Dendritic cell treated with granulocyte-macrophage colony-stimulating factor and Interleukin-4, amounts not matched to agents 40 ng/mL and 50 ng/mL, for 4 days (primary cell): ENCODE measurements around the gene MAN1A2.

Source experiments
- H3K27ac Mint-ChIP-seq: one replicate; pipeline ENCODE4 v1.8.0; 2022; ENCODE audit warnings: mild to moderate bottlenecking, mixed read lengths
- H3K27me3 Mint-ChIP-seq: one replicate; pipeline ENCODE4 v1.8.0; 2022; ENCODE audit warnings: mild to moderate bottlenecking, mixed read lengths
- H3K36me3 Mint-ChIP-seq: one replicate; pipeline ENCODE4 v1.8.0; 2022; ENCODE audit warnings: low read depth, mixed read lengths
- H3K4me1 Mint-ChIP-seq: one replicate; pipeline ENCODE4 v1.8.0; 2022; ENCODE audit warnings: low read depth, mixed read lengths
- H3K4me3 Mint-ChIP-seq: one replicate; pipeline ENCODE4 v1.8.0; 2022; ENCODE audit warnings: mild to moderate bottlenecking, moderate library complexity, mixed read lengths
- H3K9me3 Mint-ChIP-seq: one replicate; pipeline ENCODE4 v1.8.0; 2022; ENCODE audit warnings: mixed read lengths
- intact Hi-C: fragments of 100-400 bp; cut with micrococcal nuclease; formaldehyde crosslinking; loops from one replicate; pipeline ENCODE4 v1.15.0; 2022

The MAN1A2 gene

GRCh38 chr1:117523111-117523510, 155.9 kb downstream of the MAN1A2 start:
- Mint-ChIP-seq H3K27me3 (no peaks in the 10 kb centered on the region), H3K27ac (no peak overlapping the region), H3K4me1 (no peaks in the 10 kb centered on the region), H3K4me3 (no peak overlapping the region), H3K36me3 (peaks cover 9% of the 10 kb centered on the region), H3K9me3 (no peaks in the 10 kb centered on the region)
- intact Hi-C loops: loop anchor here (10.0 kb wide), 1 partner anchor 342 kb away; no protein-coding TSS in a partner anchor

- no peaks in the 10 kb centered on the region for H3K9me3 Mint-ChIP-seq
- H3K4me3 Mint-ChIP-seq: no peak overlapping the region
- intact Hi-C loops: loop anchor here (10.0 kb wide), 1 partner anchor 338 kb away; no protein-coding TSS in a partner anchor
- H3K4me1 Mint-ChIP-seq: no peaks in the 10 kb centered on the region
- no peak overlapping the region for H3K27ac Mint-ChIP-seq
- H3K36me3 Mint-ChIP-seq: peaks cover 9% of the 10 kb centered on the region
- no peaks in the 10 kb centered on the region for H3K27me3 Mint-ChIP-seq
These were observed 159.8 kb downstream of the MAN1A2 start for GRCh38 chr1:117527074-117527473.

- no peaks in the 10 kb centered on the region for H3K9me3 Mint-ChIP-seq
- no peak overlapping the region for H3K27ac Mint-ChIP-seq
- H3K27me3 Mint-ChIP-seq: no peaks in the 10 kb centered on the region
- no peaks in the 10 kb centered on the region for H3K4me1 Mint-ChIP-seq
- intact Hi-C loops: loop anchor here (10.0 kb wide), 1 partner anchor 337 kb away; no protein-coding TSS in a partner anchor
- H3K36me3 Mint-ChIP-seq: peaks cover 3% of the 10 kb centered on the region
- no peak overlapping the region for H3K4me3 Mint-ChIP-seq
These were observed 160.4 kb downstream of the MAN1A2 start for GRCh38 chr1:117527566-117528102.

- Mint-ChIP-seq H3K4me1 (no peaks in the 10 kb centered on the region), H3K36me3 (no peaks in the 10 kb centered on the region), H3K27me3 (no peaks in the 10 kb centered on the region), H3K9me3 (no peaks in the 10 kb centered on the region), H3K27ac (no peak overlapping the region), H3K4me3 (no peak overlapping the region)
- intact Hi-C loops: loop anchor here (10.0 kb wide), 2 partner anchors 55 to 335 kb away; no protein-coding TSS in a partner anchor
These were observed 162.4 kb downstream of the MAN1A2 start for GRCh38 chr1:117529683-117530082.

GRCh38 chr1:117531222-117531621, 164.0 kb downstream of the MAN1A2 start:
- no peak overlapping the region for H3K27ac Mint-ChIP-seq
- H3K4me1 Mint-ChIP-seq: no peaks in the 10 kb centered on the region
- H3K27me3 Mint-ChIP-seq: no peaks in the 10 kb centered on the region
- H3K36me3 Mint-ChIP-seq: no peaks in the 10 kb centered on the region
- no peaks in the 10 kb centered on the region for H3K9me3 Mint-ChIP-seq
- no peak overlapping the region for H3K4me3 Mint-ChIP-seq
- intact Hi-C loops: loop anchor here (10.0 kb wide), 1 partner anchor 56 kb away; no protein-coding TSS in a partner anchor

GRCh38 chr1:117534995-117535467, 167.8 kb downstream of the MAN1A2 start:
- intact Hi-C loops: loop anchor here (1.0 to 10.0 kb wide), 3 partner anchors 60 to 218 kb away; no protein-coding TSS in a partner anchor
- no peaks in the 10 kb centered on the region for H3K27me3 Mint-ChIP-seq
- no peaks in the 10 kb centered on the region for H3K36me3 Mint-ChIP-seq
- H3K9me3 Mint-ChIP-seq: no peaks in the 10 kb centered on the region
- H3K4me1 Mint-ChIP-seq: no peaks in the 10 kb centered on the region
- no peak overlapping the region for H3K4me3 Mint-ChIP-seq
- no peak overlapping the region for H3K27ac Mint-ChIP-seq

- intact Hi-C loops: loop anchor here (1.0 to 10.0 kb wide), 3 partner anchors 61 to 217 kb away; no protein-coding TSS in a partner anchor
- H3K4me1 Mint-ChIP-seq: no peaks in the 10 kb centered on the region
- no peaks in the 10 kb centered on the region for H3K9me3 Mint-ChIP-seq
- no peaks in the 10 kb centered on the region for H3K36me3 Mint-ChIP-seq
- H3K4me3 Mint-ChIP-seq: no peak overlapping the region
- no peak overlapping the region for H3K27ac Mint-ChIP-seq
- no peaks in the 10 kb centered on the region for H3K27me3 Mint-ChIP-seq
These were observed 168.6 kb downstream of the MAN1A2 start for GRCh38 chr1:117535821-117536220.

GRCh38 chr1:117537291-117537920, 170.2 kb downstream of the MAN1A2 start:
- H3K36me3 Mint-ChIP-seq: no peaks in the 10 kb centered on the region
- H3K4me1 Mint-ChIP-seq: no peaks in the 10 kb centered on the region
- intact Hi-C loops: loop anchor here (10.0 kb wide), 1 partner anchor 63 kb away; no protein-coding TSS in a partner anchor
- H3K27me3 Mint-ChIP-seq: no peaks in the 10 kb centered on the region
- H3K27ac Mint-ChIP-seq: no peak overlapping the region
- no peak overlapping the region for H3K4me3 Mint-ChIP-seq
- no peaks in the 10 kb centered on the region for H3K9me3 Mint-ChIP-seq

GRCh38 chr1:117540532-117540931, 173.3 kb downstream of the MAN1A2 start:
- intact Hi-C loops: no loop called here
- no peaks in the 10 kb centered on the region for H3K4me1 Mint-ChIP-seq
- H3K36me3 Mint-ChIP-seq: no peaks in the 10 kb centered on the region
- H3K9me3 Mint-ChIP-seq: no peaks in the 10 kb centered on the region
- H3K27ac Mint-ChIP-seq: no peak overlapping the region
- H3K4me3 Mint-ChIP-seq: no peak overlapping the region
- H3K27me3 Mint-ChIP-seq: no peaks in the 10 kb centered on the region

GRCh38 chr1:117541003-117541402, 173.8 kb downstream of the MAN1A2 start:
- Mint-ChIP-seq H3K27ac (no peak overlapping the region), H3K27me3 (no peaks in the 10 kb centered on the region), H3K4me3 (no peak overlapping the region), H3K36me3 (no peaks in the 10 kb centered on the region), H3K4me1 (no peaks in the 10 kb centered on the region), H3K9me3 (no peaks in the 10 kb centered on the region)
- intact Hi-C loops: no loop called here

GRCh38 chr1:117541585-117541984, 174.3 kb downstream of the MAN1A2 start:
- Mint-ChIP-seq H3K27ac (no peak overlapping the region), H3K36me3 (no peaks in the 10 kb centered on the region), H3K27me3 (no peaks in the 10 kb centered on the region), H3K4me1 (no peaks in the 10 kb centered on the region), H3K4me3 (no peak overlapping the region), H3K9me3 (no peaks in the 10 kb centered on the region)
- intact Hi-C loops: no loop called here

- Mint-ChIP-seq H3K4me1 (no peaks in the 10 kb centered on the region), H3K27ac (no peak overlapping the region), H3K27me3 (no peaks in the 10 kb centered on the region), H3K36me3 (no peaks in the 10 kb centered on the region), H3K4me3 (no peak overlapping the region), H3K9me3 (no peaks in the 10 kb centered on the region)
- intact Hi-C loops: no loop called here
These were observed 177.4 kb downstream of the MAN1A2 start for GRCh38 chr1:117544509-117545109.

GRCh38 chr1:117546467-117546866, 179.2 kb downstream of the MAN1A2 start:
- intact Hi-C loops: no loop called here
- Mint-ChIP-seq H3K4me3 (no peak overlapping the region), H3K4me1 (no peaks in the 10 kb centered on the region), H3K27ac (no peak overlapping the region), H3K36me3 (no peaks in the 10 kb centered on the region), H3K9me3 (no peaks in the 10 kb centered on the region), H3K27me3 (no peaks in the 10 kb centered on the region)

- peaks cover 25% of the 10 kb centered on the region for H3K4me1 Mint-ChIP-seq
- intact Hi-C loops: no loop called here
- H3K9me3 Mint-ChIP-seq: no peaks in the 10 kb centered on the region
- H3K36me3 Mint-ChIP-seq: no peaks in the 10 kb centered on the region
- H3K27ac Mint-ChIP-seq: no peak overlapping the region
- no peak overlapping the region for H3K4me3 Mint-ChIP-seq
- no peaks in the 10 kb centered on the region for H3K27me3 Mint-ChIP-seq
These were observed 186.2 kb downstream of the MAN1A2 start for GRCh38 chr1:117553471-117553870.
